Dermis blood vessel endothelial cell (primary cell): ENCODE measurements around the gene RNF114. TPM values are rescaled to one million over a fixed set of nuclear protein-coding genes. Genes with fewer than 3 reads are reported as not detected.
"Not testable (repeated sequence)": the region's sequence is repeated elsewhere in the genome, so short reads cannot be mapped to it uniquely, and the experiment has no call there.

Experiments
- DNase-seq: peaks from one replicate; pipeline ENCODE4 v3.0.0; 2010
- total RNA-seq: library from RNA; depleted of rRNA; stranded (reverse); fragments of >200 nt; gene quantifications from 2 replicates; pipeline ENCODE4 v1.2.3, GENCODE V29; 2014

The RNF114 gene
- total RNA-seq, 1 donor from 2014 or later, result 169 TPM

GRCh38 chr20:49928411-49929141 is 7.6 kb upstream of the RNF114 start:
- peak; percentile 90 for DNase-seq

GRCh38 chr20:49929142-49929494 is 7.1 kb upstream of the RNF114 start:
- DNase-seq, result no peak

- no peak for DNase-seq
Observed at GRCh38 chr20:49935746-49936152, 448 bp upstream of the RNF114 start.

- DNase-seq, result peak; percentile 30
Observed at GRCh38 chr20:49937027-49937929, 1.1 kb downstream of the RNF114 start.

- peak; percentile 64 for DNase-seq
Observed at GRCh38 chr20:49938173-49939163, 2.3 kb downstream of the RNF114 start.

GRCh38 chr20:49941456-49941855 is 5.3 kb downstream of the RNF114 start:
- no peak for DNase-seq

GRCh38 chr20:49942303-49942702 is 6.1 kb downstream of the RNF114 start:
- DNase-seq, result no peak

GRCh38 chr20:49942942-49943341 is 6.7 kb downstream of the RNF114 start:
- DNase-seq, result no peak

- no peak for DNase-seq
Observed at GRCh38 chr20:49945306-49945700, 9.1 kb downstream of the RNF114 start.

GRCh38 chr20:49945701-49946477 is 9.7 kb downstream of the RNF114 start:
- no peak for DNase-seq

GRCh38 chr20:49948178-49948577 is 12.0 kb downstream of the RNF114 start:
- no peak for DNase-seq

- no peak for DNase-seq
Observed at GRCh38 chr20:49948809-49949507, 12.8 kb downstream of the RNF114 start.

GRCh38 chr20:49951151-49951550 is 15.0 kb downstream of the RNF114 start:
- DNase-seq, result no peak

- no peak for DNase-seq
Observed at GRCh38 chr20:49955167-49955566, 19.0 kb downstream of the RNF114 start.

GRCh38 chr20:49955830-49956396 is 19.7 kb downstream of the RNF114 start:
- DNase-seq, result not testable (repeated sequence)

- DNase-seq, result no peak
Observed at GRCh38 chr20:49956689-49957088, 20.5 kb downstream of the RNF114 start.

GRCh38 chr20:49957089-49957938 is 21.1 kb downstream of the RNF114 start:
- not testable (repeated sequence) for DNase-seq

- no peak for DNase-seq
Observed at GRCh38 chr20:49961413-49961812, 25.2 kb downstream of the RNF114 start.

- DNase-seq, result peak; percentile 67
Observed at GRCh38 chr20:49964964-49965780, 29.0 kb downstream of the RNF114 start.
